Measurements from ENCODE around the gene CHRNA4. TPM values are rescaled to one million over a fixed set of nuclear protein-coding genes. Genes with fewer than 3 reads are reported as not detected.
"Not testable (repeated sequence)": the region's sequence is repeated elsewhere in the genome, so short reads cannot be mapped to it uniquely, and the experiment has no call there.

CHRNA4 gene
- polyA plus RNA-seq, 3 donors: 8.6 to 23.6 (median 19.1) TPM

- no peak for DNase-seq
Observed at GRCh38 chr20:63312273-63312672, 48.9 kb downstream of the CHRNA4 start.

DNA sequence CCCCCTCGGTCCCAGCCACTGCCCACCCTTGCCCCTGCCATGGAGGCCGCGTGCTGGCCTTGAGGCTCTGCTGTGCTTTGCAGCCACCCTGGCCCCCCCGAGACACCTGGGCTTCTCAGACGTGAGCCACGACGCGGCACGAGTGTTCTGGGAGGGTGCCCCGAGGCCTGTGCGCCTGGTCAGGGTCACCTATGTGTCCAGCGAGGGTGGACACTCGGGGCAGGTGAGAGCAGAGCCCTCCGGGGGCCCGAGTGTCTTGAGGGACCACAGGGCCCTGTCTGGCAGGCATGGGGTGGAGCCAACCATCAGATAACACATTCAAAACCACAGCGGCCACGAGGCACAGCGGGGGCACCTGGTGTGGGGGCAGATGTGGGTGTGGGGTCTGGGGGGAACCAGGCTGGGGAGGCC is 49.3 kb downstream of the CHRNA4 start:
- no peak for DNase-seq

- DNase-seq: no peak
Observed at GRCh38 chr20:63311186-63311832, 49.8 kb downstream of the CHRNA4 start.

DNA sequence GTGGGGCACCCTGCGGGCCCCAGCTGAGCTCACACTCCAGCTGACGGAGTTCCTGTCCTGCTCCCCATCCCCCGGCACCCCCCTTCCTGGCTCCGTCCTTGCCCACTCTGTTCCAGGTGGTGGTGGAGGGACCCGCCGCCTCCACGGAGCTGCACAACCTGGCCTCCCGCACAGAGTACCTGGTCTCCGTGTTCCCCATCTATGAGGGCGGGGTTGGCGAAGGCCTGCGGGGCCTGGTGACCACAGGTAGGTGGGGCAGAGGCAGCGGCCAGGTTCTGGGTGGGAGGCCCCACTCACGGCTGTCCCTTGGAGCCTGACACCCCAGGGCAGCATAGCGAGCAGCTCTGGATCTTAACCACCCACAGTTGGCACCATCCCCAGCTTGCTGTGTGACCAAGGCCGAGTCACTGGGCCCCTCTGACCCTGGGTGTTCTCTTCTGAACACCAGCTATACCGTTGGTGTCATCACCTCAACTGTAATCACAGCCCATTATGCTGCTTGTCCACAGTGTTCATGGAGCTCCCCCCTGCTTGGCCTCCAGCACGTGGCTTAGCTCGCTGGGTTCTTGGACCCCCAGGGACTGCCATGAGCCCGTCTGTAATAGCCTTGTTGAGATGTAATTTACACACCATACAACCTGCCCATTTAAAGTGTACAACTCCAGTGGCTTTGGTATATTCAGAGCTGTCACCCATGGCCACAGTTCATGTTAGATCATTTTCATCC is 50.7 kb downstream of the CHRNA4 start:
- no peak for DNase-seq

GRCh38 chr20:63309261-63310071 is 51.7 kb downstream of the CHRNA4 start:
- no peak for DNase-seq

DNA sequence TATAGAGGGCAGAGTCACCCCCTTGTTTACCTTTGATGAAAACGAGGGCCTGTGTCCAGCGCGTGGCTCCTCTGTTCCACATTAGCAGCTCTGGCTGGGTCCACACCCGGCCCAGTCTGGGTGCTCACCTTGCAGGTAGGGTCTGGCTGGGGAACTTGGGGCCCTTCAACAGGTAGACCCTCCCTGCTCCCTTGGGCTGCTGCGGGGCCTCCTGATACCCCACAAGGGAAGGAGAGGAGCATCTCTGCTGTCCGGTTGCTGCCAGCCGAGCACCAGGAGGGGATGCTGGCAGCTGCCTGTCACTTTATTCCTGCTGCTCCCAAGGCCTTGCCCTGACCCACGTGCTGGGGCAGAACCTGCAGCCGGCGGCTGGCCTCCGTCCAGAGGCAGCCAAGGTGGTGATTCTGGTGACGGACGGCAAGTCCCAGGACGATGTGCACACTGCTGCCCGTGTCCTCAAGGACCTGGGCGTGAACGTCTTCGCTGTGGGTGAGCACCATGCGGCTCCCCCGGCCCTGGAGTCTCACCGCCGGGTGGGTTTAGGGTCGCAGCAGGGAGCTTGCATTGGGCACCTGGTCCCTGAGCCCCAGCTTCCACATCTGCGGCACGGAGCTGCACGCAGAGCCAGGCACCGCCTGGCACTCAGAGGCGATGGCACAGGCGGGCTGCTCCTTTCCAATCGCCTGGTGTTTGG is 52.8 kb downstream of the CHRNA4 start:
- DNase-seq: no peak

- no peak for DNase-seq
Observed at GRCh38 chr20:63307538-63308217, 53.5 kb downstream of the CHRNA4 start.

GRCh38 chr20:63306673-63307537 is 54.2 kb downstream of the CHRNA4 start:
- no peak for DNase-seq

- DNase-seq: not testable (repeated sequence)
Observed at GRCh38 chr20:63305933-63306672, 55.0 kb downstream of the CHRNA4 start.

- DNase-seq: no peak
Observed at GRCh38 chr20:63305393-63305792, 55.8 kb downstream of the CHRNA4 start.

GRCh38 chr20:63303095-63303666 is 58.0 kb downstream of the CHRNA4 start:
- DNase-seq: no peak

DNA sequence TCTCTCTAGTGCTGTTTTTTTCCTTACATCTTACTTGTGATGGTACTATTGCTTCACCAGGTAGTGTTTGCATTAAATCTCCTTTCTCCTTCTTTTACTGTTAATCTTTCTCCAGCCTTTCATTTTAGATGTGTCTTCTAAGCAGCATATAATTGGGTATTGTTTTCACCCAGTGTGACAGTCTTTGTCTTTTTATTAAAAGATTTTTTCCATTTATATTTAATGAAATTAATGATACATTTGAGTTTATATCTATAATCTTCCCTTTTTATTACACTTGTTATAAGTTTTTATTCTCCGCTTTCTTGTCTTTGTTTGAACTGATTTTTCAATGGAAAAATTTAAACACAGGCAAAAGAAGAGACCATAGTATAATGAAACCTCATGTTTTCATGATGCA is 59.5 kb downstream of the CHRNA4 start:
- DNase-seq: no peak

DNA sequence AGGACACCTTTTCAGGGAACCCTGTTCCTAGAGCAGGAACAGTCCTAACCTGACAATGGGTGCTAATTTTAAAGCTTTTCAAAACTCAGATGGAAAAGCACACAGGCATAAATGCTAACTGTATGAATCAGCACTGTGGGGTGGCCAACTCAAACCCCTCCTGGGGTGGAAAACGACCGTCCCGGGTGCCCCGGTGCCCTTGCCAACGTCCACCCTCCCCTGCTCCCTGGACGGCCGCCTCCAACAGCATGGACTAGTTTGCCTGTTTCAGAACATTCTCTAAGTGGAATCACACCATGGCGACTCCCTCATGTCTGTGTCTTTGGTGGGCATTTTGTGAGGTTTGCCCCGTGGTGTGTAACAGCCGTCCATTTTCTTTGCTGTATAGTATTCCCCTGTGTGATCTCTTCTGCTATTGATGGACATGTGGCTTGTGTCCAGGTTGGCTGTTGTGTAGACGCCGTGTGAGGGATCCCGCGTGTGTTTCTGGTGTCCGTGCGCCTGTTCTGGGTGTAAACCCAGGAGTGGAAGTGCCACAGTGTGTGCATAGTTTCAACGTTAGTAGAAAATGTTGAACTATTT is 62.3 kb downstream of the CHRNA4 start:
- DNase-seq: no peak

DNA sequence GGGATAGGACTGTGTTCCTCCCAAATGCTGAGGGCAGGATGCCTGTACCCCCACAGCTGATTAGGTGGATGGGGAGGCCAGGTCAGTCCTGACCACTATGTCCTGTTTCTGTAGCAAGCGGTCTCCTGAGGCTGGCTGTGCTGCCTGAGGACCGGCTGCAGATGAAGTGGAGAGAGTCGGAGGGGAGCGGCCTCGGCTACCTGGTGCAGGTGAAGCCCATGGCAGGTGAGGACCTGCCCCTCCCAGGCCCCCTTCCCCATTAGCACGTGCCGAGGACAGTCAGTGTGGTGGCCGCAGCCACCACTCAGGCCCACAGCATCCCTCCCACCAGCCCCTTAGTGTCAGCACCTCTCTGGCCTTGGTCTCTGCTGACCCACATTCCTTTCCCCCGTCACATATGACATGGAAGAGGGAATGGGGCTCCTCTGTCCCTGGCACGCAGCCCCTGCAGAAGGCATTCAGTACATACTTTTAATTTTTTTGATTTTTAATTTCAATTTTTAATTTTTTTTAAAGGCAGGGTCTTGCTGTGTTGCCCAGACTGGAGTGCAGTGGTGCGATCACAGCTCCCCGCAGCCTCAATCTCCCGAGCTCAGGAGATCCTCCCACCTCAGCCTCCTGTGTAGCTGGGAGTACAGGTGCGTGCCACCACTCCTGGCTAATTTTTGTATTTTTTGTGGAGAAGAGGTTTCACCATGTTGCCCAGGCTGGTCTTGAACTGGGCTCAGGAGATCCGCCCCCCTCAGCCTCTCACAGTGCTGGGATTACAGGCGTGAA is 63.2 kb downstream of the CHRNA4 start:
- DNase-seq: no peak

GRCh38 chr20:63297371-63297781 is 63.8 kb downstream of the CHRNA4 start:
- DNase-seq: no peak

DNA sequence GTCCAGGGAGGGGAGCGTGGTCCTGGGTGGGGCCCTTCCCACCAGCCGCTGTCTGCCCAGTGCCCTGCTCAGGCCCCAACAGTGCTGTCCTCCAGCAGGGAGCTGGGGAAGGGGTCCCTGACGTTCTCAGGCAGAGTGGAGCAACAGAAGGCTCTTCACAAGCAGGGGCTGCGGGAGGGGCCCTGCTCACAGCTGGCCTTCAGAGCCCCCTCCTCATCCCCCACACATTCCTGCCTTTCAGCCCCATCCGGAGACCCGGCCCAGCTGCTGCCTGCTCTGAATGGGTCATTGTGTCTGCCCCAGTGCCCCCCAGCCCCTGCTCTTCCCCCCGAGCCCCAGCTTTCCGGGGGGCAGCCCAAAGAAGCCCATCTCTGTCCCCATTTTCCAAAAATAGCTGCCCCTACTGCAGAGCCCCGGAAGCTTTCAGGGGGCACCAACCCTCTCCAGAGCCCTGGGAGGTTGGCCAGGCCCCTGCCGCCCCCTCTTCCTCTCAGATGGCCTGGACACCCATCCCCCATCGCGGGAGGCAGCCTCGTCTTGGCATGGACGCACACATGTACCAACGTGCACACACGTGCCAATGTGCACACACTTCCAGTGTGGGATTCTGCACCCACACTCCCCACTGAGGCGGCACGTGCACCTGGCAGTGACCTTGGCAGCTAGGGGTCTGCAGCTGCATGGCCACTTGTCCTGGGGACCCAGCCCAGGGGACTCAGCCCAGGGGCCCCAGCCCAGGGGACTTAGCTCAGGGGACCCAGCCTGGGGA is 64.4 kb downstream of the CHRNA4 start:
- DNase-seq: no peak

GRCh38 chr20:63295846-63296245 is 65.3 kb downstream of the CHRNA4 start:
- DNase-seq: no peak
